ENCODE results near the gene APOL4. TPM values are rescaled to one million over a fixed set of nuclear protein-coding genes. Genes with fewer than 3 reads are reported as not detected.

APOL4 gene, protein sequence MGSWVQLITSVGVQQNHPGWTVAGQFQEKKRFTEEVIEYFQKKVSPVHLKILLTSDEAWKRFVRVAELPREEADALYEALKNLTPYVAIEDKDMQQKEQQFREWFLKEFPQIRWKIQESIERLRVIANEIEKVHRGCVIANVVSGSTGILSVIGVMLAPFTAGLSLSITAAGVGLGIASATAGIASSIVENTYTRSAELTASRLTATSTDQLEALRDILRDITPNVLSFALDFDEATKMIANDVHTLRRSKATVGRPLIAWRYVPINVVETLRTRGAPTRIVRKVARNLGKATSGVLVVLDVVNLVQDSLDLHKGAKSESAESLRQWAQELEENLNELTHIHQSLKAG
- 0.38 and 1.4 TPM in 2 replicates for total RNA-seq

DNA sequence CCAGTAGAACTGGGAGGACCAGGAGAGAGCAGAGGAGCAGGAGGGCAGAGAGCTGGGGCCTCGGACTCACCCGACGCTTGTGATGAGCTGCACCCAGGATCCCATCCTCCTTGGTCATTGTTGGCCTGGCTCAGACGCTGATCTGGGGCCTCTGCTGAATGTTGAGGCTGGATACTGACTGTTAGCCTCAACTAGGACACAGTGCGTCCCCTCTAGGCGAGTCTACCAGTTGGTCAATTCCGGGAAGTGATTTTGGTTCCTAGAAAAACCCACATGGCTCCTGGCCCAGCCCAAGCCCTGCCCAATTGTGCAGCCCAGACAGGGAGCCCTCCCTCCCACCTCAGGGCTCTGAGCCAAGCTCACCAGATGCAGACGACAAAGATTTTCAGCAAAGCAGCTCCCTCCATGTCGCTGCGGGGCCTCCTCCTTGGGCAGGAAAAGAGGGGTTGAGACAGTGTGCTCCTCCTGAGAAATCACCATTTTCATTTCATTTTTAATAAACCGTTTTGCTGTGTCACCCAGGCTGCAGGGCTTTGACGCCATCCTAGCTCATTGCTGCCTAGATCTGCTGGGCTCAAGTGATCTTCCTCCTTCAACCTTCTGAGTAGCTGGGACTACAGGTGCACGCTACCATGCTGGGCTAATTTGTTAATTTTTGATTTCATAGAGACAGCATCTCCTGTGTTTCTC, at the start of gene APOL4:
APOL4 (minus strand) TSS at position 180 of the 690 bp plus-strand sequence; CDS start at position 105, 75 bp downstream.

DNA sequence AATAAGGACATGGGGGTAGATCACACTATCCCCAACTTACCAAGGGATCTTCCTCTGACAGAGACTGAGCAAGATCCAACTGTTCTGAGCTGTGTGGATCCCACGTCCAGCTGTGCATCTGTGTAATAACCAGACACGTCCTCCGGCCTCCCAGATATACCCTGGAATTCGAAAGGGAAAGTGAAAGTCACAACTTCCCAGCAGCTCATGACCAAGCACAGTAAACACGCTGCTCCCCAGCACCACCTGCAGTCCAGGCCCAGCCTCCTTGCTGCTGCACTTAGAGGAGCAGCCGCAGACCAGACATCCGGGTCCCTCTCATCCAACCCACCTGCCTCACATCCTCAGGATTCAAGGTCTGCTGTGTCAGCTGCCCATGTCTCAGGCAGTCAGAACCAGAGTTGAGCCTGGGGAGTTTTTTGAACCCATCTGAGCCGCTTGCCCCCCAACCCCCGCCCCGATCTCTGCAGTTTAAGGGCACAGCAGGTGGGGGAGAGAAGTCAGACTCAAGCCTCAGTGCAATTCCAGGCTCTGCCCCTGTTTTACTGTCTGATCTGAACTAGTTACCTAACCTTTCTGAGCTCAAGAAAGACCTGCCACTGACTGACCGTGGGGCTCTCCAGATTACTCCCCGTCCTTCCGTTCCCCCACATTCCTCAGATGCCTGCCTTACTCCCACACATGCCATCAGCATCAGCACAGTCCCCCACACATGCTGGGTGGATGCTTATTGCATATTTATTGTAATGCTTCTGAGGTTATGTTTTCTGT, 38.0 kb upstream of the APOL4 start, which contains the start of gene APOL2:
APOL2 (minus strand) TSS at position 127 of the 771 bp plus-strand sequence. CDS start 6,365 bp downstream, outside the sequence.

DNA sequence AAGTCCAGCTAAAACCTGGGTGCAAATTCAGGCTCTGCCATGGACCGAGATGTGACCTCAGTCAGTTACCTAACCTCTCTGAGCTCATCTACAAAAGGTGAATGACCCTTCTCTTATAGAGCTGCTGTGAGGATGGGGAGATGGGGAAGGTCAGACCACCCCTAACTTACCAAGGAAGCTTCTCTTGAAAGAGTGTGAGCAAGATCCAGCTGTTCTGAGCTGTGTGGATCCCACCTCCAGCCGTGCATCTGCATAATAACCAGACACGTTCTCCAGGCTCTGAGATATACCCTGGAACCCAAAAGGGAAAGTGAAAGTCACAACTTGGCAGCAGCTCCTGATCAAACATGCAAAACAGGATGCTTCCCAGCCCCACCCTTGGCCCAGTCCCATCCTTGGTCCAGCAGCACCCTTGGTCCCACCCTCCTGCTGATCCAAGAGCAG, 41.1 kb downstream of the APOL4 start, which contains the start of gene APOL3:
APOL3 (minus strand) TSS at position 257 of the 444 bp plus-strand sequence. CDS start 11,700 bp downstream, outside the sequence.

Other genes starting within 250 kb of the APOL4 start
- 121 and 168 TPM in 2 replicates for gene RBFOX2, start 173.0 kb downstream of the APOL4 start, total RNA-seq
- gene APOL3, start 41.1 kb downstream of the APOL4 start, total RNA-seq = 22.0 and 22.8 TPM in 2 replicates
- 49.6 and 75.5 TPM in 2 replicates for gene APOL2, start 37.7 kb upstream of the APOL4 start, total RNA-seq
- gene APOL1, start 51.3 kb upstream of the APOL4 start, total RNA-seq = 28.0 and 85.1 TPM in 2 replicates
- gene MYH9, start 186.2 kb upstream of the APOL4 start, total RNA-seq = 669 and 717 TPM in 2 replicates

All from regular cardiac myocyte (primary cell).